ENCODE measurements around the gene SLC18A3.

- TF ChIP-seq CTCF (optimal IDR thresholded peaks at IDR 0.05 in 1 of 3, IDR thresholded peaks at IDR 0.05 in 1 of 3, conservative IDR thresholded peaks at IDR 0.05 in 1 of 3; ENCODE audit: extremely low read depth in 1 of 3, insufficient read depth in 2 of 3, low read length in 3 of 3): no peak
- no peak for TF ChIP-seq EZH2 (IDR thresholded peaks at IDR 0.05; ENCODE audit: low read length)
These were observed 3.1 kb upstream of the SLC18A3 start for GRCh38 chr10:49606981-49607535.

Measured in keratinocyte (primary cell).